Measurements from ENCODE around the gene ITPRIPL2. TPM values are rescaled to one million over a fixed set of nuclear protein-coding genes. Genes with fewer than 3 reads are reported as not detected.
A peak's percentile ranks its signal among the peaks of the same experiment; 100 is the strongest.

ITPRIPL2 gene
- total and polyA plus RNA-seq, 2 of the 4 experiments (the other 2 are of a cell fraction): 9.2 to 11.1 TPM

DNA sequence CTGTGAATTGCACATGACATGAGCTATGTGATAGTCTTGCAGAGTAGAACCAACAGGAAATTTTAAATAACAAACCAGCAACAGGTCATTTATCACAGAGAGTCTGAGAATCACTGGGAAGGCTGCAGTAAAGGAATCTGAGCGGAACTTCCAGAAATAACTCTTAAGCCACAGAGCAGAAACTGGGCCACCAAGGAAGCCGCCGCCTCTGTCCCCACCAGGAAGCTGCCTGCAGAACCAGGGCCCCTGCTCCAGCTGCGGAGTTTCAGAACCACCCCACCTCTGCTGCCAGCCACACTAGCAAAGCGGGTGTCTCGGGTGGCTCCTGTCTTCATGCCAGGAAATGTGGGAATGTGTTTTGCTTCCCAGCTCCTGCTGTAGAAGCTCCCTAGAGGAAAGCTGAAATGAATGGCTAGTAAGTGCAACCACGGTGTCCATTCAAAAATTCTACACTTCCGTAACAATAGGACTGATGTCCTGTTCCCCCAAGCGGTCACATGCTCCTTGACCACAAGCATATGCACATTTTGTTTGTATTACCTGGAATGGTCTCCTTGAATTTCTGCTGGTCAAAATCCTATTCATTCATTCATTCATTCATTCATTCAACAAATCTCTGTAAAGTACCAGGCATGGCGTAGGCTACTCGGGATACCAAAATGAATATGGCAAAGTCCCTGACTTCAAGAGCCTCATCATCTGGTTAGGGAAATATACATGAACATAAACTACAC is 7.7 kb upstream of the ITPRIPL2 start (continued):
- TF ChIP-seq, protein P1, sequence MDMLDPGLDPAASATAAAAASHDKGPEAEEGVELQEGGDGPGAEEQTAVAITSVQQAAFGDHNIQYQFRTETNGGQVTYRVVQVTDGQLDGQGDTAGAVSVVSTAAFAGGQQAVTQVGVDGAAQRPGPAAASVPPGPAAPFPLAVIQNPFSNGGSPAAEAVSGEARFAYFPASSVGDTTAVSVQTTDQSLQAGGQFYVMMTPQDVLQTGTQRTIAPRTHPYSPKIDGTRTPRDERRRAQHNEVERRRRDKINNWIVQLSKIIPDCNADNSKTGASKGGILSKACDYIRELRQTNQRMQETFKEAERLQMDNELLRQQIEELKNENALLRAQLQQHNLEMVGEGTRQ (IDR thresholded peaks at IDR 0.05; ENCODE audit: low read depth, low read length): no peak

DNA sequence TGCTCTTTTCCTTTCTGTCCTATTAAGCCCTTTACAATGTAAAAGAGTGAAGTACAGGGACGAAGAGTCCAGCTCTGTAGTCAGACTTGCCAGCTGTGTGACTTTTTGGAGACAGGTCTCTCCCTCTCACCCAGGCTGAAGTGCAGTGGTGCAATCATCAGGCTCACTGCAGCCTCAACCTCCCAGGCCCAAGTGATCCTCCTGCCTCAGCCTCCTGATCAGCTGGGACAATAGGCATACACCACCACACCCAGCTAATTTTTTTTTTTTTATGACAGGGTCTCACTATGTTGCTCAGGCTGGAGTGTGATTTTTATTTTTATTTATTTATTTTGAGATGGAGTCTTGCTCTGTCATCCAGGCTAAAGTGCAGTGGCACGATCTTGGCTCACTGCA is 7.1 kb upstream of the ITPRIPL2 start:
- ATAC-seq (ENCODE audit: low read depth): no peak
- WGBS, 2 experiments (ENCODE audit: extremely low coverage in 2 of 2, insufficient read length in 1 of 2): no CpG with 5 or more reads among the region's 2 CpGs
- TF ChIP-seq CHD1 (IDR thresholded peaks at IDR 0.05; ENCODE audit: low read depth, low read length) (no peak), POLR2A (IDR thresholded peaks at IDR 0.05; ENCODE audit: low read depth, low read length) (no peak), BHLHE40 (IDR thresholded peaks at IDR 0.05; ENCODE audit: low read depth, low read length) (no peak), NFE2L2 (IDR thresholded peaks at IDR 0.05; ENCODE audit: low read depth, low read length) (no peak), FOS (IDR thresholded peaks at IDR 0.05; ENCODE audit: low read depth, low read length) (no peak), RAD21 (IDR thresholded peaks at IDR 0.05; ENCODE audit: low read length) (no peak), MXI1 (IDR thresholded peaks at IDR 0.05; ENCODE audit: borderline replicate concordance, low read depth, low read length) (no peak), CEBPB (IDR thresholded peaks at IDR 0.05; ENCODE audit: low read depth, low read length) (no peak), MAZ (IDR thresholded peaks at IDR 0.05; ENCODE audit: borderline replicate concordance, low read depth, low read length) (no peak), RCOR1 (IDR thresholded peaks at IDR 0.05; ENCODE audit: insufficient replicate concordance, low read length) (no peak)
- TF ChIP-seq, protein P2, sequence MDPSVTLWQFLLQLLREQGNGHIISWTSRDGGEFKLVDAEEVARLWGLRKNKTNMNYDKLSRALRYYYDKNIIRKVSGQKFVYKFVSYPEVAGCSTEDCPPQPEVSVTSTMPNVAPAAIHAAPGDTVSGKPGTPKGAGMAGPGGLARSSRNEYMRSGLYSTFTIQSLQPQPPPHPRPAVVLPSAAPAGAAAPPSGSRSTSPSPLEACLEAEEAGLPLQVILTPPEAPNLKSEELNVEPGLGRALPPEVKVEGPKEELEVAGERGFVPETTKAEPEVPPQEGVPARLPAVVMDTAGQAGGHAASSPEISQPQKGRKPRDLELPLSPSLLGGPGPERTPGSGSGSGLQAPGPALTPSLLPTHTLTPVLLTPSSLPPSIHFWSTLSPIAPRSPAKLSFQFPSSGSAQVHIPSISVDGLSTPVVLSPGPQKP (IDR thresholded peaks at IDR 0.05; ENCODE audit: borderline replicate concordance, low read depth, low read length): no peak
- TF ChIP-seq, protein P1 (IDR thresholded peaks at IDR 0.05; ENCODE audit: low read depth, low read length): no peak

More for the DNA sequence above, 7.1 kb upstream of the ITPRIPL2 start:
- dilution Hi-C loops (cut with HindIII; ENCODE audit: low sequenced_read_pairs, unreplicated experiment) (no loop called here), intact Hi-C loops (cut with micrococcal nuclease) (loop anchor here (2.0 kb wide), 1 partner anchor 14 kb away; no protein-coding TSS in a partner anchor), in situ Hi-C loops (cut with MboI; ENCODE audit: low sequenced_read_pairs) (loop anchor here (25.0 kb wide), 2 partner anchors 606 to 781 kb away; partner anchors contain the start of genes GPRC5B, IQCK and KNOP1)
- BruUV-seq (replicated peaks): no TSS peak
- Histone ChIP-seq H3K4me3 (ENCODE audit: insufficient read depth, low read depth, low read length) (no peak overlapping the region), H3K27me3 (ENCODE audit: control insufficient read depth, insufficient read depth, low read length) (no peaks in the 10 kb centered on the region), H3K36me3 (ENCODE audit: control insufficient read depth, insufficient read depth, low read length) (no peaks in the 10 kb centered on the region), H3K79me1 (ENCODE audit: low read depth in 1 of 2, low read length in 2 of 2) (0 out of 4 replicates have a peak, but pooled peaks cover 0 to 3% of the 10 kb centered on the region in 2 experiments), H4K8ac (ENCODE audit: low read depth in 2 of 2, low read length in 2 of 2) (no peak overlapping the region; a peak in 1 of 4 replicates), H3K4ac (ENCODE audit: low read depth, low read length) (peak overlapping the region; percentile 26; the same call in 1 of the 2 replicates), H3K4me2 (ENCODE audit: low read depth, low read length) (no peak overlapping the region), H3K9ac (ENCODE audit: low read depth, low read length) (no peak overlapping the region), H4K20me1 (ENCODE audit: insufficient read depth, low read length) (peaks cover 3% of the 10 kb centered on the region; the same call in 1 of the 2 replicates), H3K27ac (ENCODE audit: insufficient read depth, low read length) (no peak overlapping the region), H3K9me1 (ENCODE audit: insufficient read depth, low read length) (peaks cover 8% of the 10 kb centered on the region), H2AFZ (replicated peaks; ENCODE audit: low read length, poor library complexity) (no peak overlapping the region), H3K9me3 (ENCODE audit: control insufficient read depth, insufficient read depth, low read length) (no peaks in the 10 kb centered on the region), H4K5ac (ENCODE audit: low read depth, low read length) (no peak overlapping the region), H2AK5ac (ENCODE audit: low read depth, low read length) (peak overlapping the region; percentile 64; the same call in 1 of the 2 replicates), H3K4me1 (ENCODE audit: control insufficient read depth, insufficient read depth, low read length) (peaks cover 9% of the 10 kb centered on the region), H3K18ac (ENCODE audit: low read depth, low read length) (no peak overlapping the region), H3K23ac (ENCODE audit: low read depth, low read length) (no peak overlapping the region; the same call in 1 of the 2 replicates), H2BK5ac (ENCODE audit: low read depth, low read length, poor library complexity, severe bottlenecking) (no peak overlapping the region), H2BK120ac (ENCODE audit: low read depth, low read length) (peak overlapping the region; percentile 13; the same call in 1 of the 2 replicates), H2BK15ac (ENCODE audit: low read depth, low read length) (peak overlapping the region; percentile 3; the same call in 1 of the 3 replicates), H2AK9ac (replicated peaks; ENCODE audit: low read depth, low read length, poor library complexity) (no peak overlapping the region), H2BK20ac (ENCODE audit: low read depth, low read length) (no peak overlapping the region), H3K14ac (replicated peaks; ENCODE audit: low read depth, low read length) (no peak overlapping the region; the same call in 1 of the 2 replicates), H4K91ac (ENCODE audit: insufficient read depth, low read depth, low read length) (peak overlapping the region; percentile 13; the same call in 1 of the 2 replicates), H3K56ac (ENCODE audit: extremely low read depth, insufficient read depth, low read length) (no peak overlapping the region)
- CTCF ChIA-PET: interaction anchor here (0.6 kb wide), 1 partner anchor 12 kb away, joined by 3 read pairs; no protein-coding TSS in a partner anchor
- POLR2A ChIA-PET (ENCODE audit: unreplicated experiment): no interaction called here
- DNase-seq: no peak
